ENCODE measurements around the gene ZFAND3.

- no peak for TF ChIP-seq CTCF (IDR thresholded peaks at IDR 0.05)
- no peak for TF ChIP-seq POLR2A (IDR thresholded peaks at IDR 0.05; ENCODE audit: low read depth)
- no peak for TF ChIP-seq POLR2AphosphoS5 (IDR thresholded peaks at IDR 0.05)
Measured at GRCh38 chr6:38167598-38167997, 348.1 kb downstream of the ZFAND3 start.
